Urinary bladder (tissue), 4 donors: Measurements from ENCODE around the gene GPRIN1. TPM values are rescaled to one million over a fixed set of nuclear protein-coding genes. Genes with fewer than 3 reads are reported as not detected.
"Not testable (repeated sequence)": the region's sequence is repeated elsewhere in the genome, so short reads cannot be mapped to it uniquely, and the experiment has no call there.

Experiments used
- DNase-seq: peaks from one replicate; pipeline ENCODE4 v3.0.0-alpha.2; 2015; ENCODE audit errors: extremely low spot score
- H3K27ac ChIP-seq: one replicate; pipeline ENCODE4 v1.5.1; 2013; ENCODE audit warnings: low read depth, mild to moderate bottlenecking, moderate library complexity
- H3K36me3 ChIP-seq: one replicate; pipeline ENCODE4 v1.6.1; 2013; ENCODE audit warnings: mild to moderate bottlenecking, moderate library complexity; ENCODE audit not compliant: insufficient read depth
- H3K4me1 ChIP-seq: one replicate; pipeline ENCODE4 v1.6.1; 2013; ENCODE audit warnings: mild to moderate bottlenecking, moderate library complexity; ENCODE audit not compliant: insufficient read depth
- H3K4me3 ChIP-seq: one replicate; pipeline ENCODE4 v1.5.1; 2013; ENCODE audit warnings: low read depth, low read length
- WGBS: extraction: QIAGEN DNeasy Blood & Tissue Kit; methylation state at CpG from one replicate; pipeline ENCODE4 v1.1.7; 2013; 5-methylcytosine and 5-hydroxymethylcytosine counted together
- polyA plus RNA-seq: library from polyadenylated mRNA; stranded (reverse); fragments of 200-250 nt; gene quantifications from one replicate; pipeline ENCODE4 v1.2.3, GENCODE V29; 2013
- total RNA-seq: library from RNA; depleted of rRNA; stranded (reverse); fragments of >200 nt; gene quantifications from one replicate; pipeline ENCODE4 v1.2.3, GENCODE V29; 2014
- donor health status: healthy with polysubstance abuse.
- donor health status: healthy.

The GPRIN1 gene
- total and polyA plus RNA-seq, 2 donors, result 0.42 to 1.3 TPM

DNA sequence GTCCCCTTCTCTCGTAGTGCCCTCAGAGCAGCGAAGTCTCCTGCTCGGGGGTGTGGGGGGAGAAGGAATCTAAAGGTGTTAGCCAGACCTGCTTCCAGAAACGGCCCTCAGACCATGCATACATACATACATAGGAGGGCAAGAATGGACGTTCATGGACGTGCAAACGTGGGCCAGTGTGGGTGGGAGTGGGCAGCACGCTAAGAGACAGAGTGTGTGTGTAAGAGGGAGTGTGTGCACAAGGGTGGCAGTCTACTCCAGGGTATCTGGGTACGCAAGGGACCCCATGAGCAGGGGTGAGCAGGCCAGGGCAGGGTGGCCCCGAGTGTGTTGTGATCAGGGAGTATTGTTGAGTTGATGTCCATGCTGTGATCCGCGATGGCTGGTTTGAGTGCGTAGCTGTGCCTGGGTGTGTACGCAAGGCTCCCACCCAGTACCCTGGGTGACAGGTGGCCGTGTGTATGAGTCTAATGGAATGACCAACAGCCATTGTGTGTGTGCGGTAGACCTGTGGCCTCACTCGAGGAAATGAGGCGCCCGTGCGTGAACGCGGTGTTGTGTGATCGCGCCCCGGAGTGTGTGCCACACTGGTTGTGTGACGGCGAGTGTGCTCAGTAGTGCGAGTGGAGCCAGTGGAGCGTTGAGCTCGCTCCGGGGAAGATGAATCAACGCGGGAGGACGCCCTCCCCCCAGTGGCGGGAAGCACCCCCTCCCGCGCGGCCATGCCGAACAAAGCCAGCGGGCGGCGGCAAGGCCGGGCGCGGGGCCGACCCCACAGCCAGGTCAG, 826 bp downstream of the GPRIN1 start:
- Histone ChIP-seq H3K36me3 (no peaks in the 10 kb centered on the region), H3K4me3 (peak overlapping the region; percentile 67), H3K4me1 (peaks cover 3% of the 10 kb centered on the region), H3K27ac (no peak overlapping the region)
- WGBS, result 28% methylated on average over 46 of the region's 46 CpGs
- no peak for DNase-seq

- no peaks in the 10 kb centered on the region for H3K36me3 ChIP-seq
- no peak for DNase-seq
- WGBS, result 90% methylated on average over 4 of the region's 4 CpGs
- H3K27ac ChIP-seq, result no peak overlapping the region
- peaks cover 3% of the 10 kb centered on the region for H3K4me1 ChIP-seq
- no peak overlapping the region for H3K4me3 ChIP-seq
Observed at GRCh38 chr5:176608142-176608705, 1.7 kb downstream of the GPRIN1 start.

GRCh38 chr5:176606875-176607274, 3.1 kb downstream of the GPRIN1 start:
- 85% methylated on average over 3 of the region's 3 CpGs for WGBS

DNA sequence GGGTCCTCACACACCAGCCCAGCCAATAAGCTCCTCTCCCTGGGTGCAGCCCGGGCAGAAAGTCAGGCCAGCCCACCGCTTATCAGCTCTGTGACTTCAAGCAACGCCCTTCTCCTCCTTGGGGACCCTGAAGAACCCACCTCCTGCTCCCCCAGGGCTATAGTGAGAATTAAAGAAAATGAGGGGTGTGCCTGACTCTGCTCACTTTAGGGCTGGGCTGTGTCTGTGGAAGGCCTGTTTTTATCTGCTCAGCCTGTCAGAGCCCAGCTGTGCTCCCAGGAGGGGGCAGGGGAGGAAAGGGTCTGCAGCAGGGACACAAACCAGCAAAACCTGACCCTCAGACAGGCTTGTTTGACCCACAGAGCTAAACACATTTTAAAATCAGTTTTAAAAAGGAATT, 3.9 kb downstream of the GPRIN1 start:
- DNase-seq, result no peak
- Histone ChIP-seq H3K27ac (no peak overlapping the region), H3K4me3 (no peak overlapping the region), H3K4me1 (peaks cover 3% of the 10 kb centered on the region), H3K36me3 (no peaks in the 10 kb centered on the region)
- WGBS, result 48% methylated on average over 3 of the region's 3 CpGs

More at GRCh38 chr5:176606875-176607274, 3.1 kb downstream of the GPRIN1 start:
- no peak for DNase-seq
- H3K27ac ChIP-seq, result no peak overlapping the region
- H3K36me3 ChIP-seq, result no peaks in the 10 kb centered on the region
- H3K4me1 ChIP-seq, result peaks cover 3% of the 10 kb centered on the region
- H3K4me3 ChIP-seq, result no peak overlapping the region

DNA sequence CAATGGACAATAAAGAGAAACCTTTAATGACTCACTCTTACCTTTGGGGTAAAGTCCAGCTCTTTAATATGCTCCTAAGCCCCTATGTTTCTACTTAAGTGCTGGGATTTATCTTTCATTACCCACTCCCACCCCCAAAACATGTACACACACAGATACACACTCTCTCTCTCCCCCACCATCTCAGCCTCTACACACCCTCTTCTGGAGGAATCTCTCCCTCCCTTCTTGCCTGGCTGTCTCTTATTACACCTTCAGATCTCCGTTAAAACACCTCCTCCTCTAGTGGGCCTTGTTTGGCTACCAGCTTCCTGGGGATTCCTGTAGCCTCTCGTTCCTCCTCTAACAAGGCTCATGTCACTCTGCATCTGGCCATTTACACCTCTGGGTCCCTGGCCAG, 6.9 kb downstream of the GPRIN1 start:
- Histone ChIP-seq H3K4me1 (no peaks in the 10 kb centered on the region), H3K27ac (no peak overlapping the region), H3K4me3 (no peak overlapping the region), H3K36me3 (no peaks in the 10 kb centered on the region)
- DNase-seq, result no peak
- WGBS, result 12% methylated on average over 2 of the region's 2 CpGs

- Histone ChIP-seq H3K4me3 (no peak overlapping the region), H3K36me3 (no peaks in the 10 kb centered on the region), H3K27ac (no peak overlapping the region), H3K4me1 (no peaks in the 10 kb centered on the region)
- 65% methylated on average over 12 of the region's 12 CpGs for WGBS
- no peak for DNase-seq
Observed at GRCh38 chr5:176601901-176602482, 8.0 kb downstream of the GPRIN1 start.

GRCh38 chr5:176599749-176600430, 10.1 kb downstream of the GPRIN1 start:
- not testable (repeated sequence) for H3K4me3 ChIP-seq, H3K27ac ChIP-seq, H3K4me1 ChIP-seq, DNase-seq, H3K36me3 ChIP-seq
- WGBS, result 88% methylated on average over 19 of the region's 19 CpGs

DNA sequence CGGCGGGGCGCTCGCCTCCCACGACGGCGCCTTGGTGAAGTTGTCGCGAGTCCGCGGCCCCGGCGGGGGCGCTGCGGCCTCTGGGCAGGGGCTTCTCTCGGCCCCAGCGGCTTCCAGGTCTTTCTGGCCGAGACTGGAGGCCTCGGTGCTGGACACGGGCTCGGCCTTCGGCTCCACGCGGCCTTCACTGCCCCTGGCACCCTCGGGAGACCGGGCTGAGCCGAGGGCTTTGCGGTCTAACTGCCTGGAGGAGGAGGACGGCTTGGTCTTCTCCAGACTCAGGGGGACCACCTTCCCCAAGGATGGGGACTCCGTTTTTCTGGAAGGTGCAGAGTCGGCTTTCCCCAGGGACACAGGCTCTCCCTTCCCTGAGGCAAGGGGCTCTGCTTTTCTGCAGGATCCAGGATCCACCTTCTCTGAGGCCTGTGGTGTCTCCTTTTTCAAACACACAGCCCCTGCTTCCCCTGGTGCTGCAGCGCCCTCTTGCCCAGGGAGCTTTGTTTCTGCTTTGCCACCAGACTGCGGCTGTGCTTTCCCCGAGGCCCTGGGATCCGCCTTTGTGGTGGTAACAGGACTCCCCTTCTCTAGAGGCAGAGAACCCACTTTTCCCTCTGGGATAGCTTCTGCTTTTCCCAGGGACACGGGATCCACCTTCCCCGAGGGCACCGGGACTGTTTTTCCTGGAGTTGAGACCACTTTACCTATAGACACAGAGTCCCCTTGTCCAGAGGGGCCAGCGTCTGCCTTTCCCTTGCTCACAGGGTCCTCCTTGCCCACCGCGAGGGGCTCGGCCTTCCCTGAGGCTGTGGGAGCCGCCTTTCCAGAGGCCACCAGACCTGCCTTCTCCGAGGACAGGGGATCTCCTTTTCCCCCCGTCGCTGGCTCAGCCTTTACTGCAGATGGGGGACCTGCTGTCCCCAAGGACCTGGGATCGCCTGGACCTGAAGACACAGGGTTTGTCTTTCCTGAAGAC, 12.3 kb downstream of the GPRIN1 start:
- WGBS, result 59% methylated on average over 47 of the region's 47 CpGs
- Histone ChIP-seq H3K4me3 (peak overlapping the region; percentile 19), H3K4me1 (no peaks in the 10 kb centered on the region), H3K27ac (no peak overlapping the region), H3K36me3 (no peaks in the 10 kb centered on the region)
- no peak for DNase-seq

- no peaks in the 10 kb centered on the region for H3K36me3 ChIP-seq
- no peaks in the 10 kb centered on the region for H3K4me1 ChIP-seq
- no peak overlapping the region for H3K27ac ChIP-seq
- DNase-seq, result no peak
- WGBS, result 4% methylated on average over 98 of the region's 98 CpGs
- peak overlapping the region; percentile 19 for H3K4me3 ChIP-seq
Observed at GRCh38 chr5:176596689-176597416, 13.1 kb downstream of the GPRIN1 start.

DNA sequence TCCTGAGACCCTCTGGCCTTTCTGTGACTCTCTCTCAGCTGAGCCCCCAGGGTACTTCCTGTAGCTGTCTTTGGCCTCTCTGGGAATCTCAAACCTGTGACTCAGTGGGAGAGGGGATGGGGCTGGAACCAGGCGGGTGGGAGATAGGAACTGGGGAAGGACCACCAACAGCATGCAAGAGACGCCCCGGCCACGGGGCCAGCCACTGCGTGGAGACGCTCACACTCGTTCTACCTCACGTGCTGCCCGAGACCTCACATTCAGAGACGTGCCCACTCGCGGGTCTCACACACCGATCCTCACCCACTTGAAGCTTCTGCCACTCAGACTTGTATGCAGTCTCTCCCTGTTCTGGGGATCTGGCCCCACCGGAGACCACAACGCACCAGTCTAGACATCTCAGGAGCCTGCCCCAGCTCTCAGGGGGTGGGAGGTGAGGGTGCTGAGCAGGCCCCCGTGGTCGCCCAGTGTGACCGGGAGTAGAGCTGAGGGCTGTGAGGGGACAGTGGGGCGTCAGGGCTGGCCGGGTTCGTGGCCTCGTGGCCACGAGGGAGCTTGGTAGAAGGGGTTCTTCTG, 13.8 kb downstream of the GPRIN1 start:
- no peak for DNase-seq
- Histone ChIP-seq H3K4me1 (no peaks in the 10 kb centered on the region), H3K4me3 (no peak overlapping the region), H3K36me3 (no peaks in the 10 kb centered on the region), H3K27ac (no peak overlapping the region)
- 84% methylated on average over 23 of the region's 23 CpGs for WGBS

DNA sequence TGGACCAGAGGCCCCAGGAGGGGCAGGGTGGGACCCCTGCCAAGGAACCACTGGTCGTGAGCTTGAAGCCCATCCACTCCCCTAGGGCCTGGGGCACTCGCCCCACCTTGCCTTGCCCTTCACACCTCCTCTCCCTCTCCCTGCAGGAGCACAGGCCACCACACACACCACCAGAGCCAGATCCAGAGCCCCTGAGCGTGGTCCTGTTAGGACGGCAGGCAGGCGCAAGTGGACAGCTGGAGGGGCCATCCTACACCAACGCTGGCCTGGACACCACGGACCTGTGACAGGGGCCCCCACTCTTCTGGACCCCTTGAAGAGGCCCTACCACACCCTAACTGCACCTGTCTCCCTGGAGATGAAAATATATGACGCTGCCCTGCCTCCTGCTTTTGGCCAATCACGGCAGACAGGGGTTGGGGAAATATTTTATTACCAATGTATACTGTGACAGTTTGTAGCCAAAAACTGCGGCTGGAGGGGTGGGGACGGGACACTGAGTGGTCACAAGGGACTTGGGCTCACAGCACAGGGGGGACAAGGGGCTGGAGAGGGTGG, 14.5 kb downstream of the GPRIN1 start:
- no peak for DNase-seq
- no peaks in the 10 kb centered on the region for H3K4me1 ChIP-seq
- H3K27ac ChIP-seq, result no peak overlapping the region
- no peak overlapping the region for H3K4me3 ChIP-seq
- 77% methylated on average over 11 of the region's 11 CpGs for WGBS
- no peaks in the 10 kb centered on the region for H3K36me3 ChIP-seq

DNA sequence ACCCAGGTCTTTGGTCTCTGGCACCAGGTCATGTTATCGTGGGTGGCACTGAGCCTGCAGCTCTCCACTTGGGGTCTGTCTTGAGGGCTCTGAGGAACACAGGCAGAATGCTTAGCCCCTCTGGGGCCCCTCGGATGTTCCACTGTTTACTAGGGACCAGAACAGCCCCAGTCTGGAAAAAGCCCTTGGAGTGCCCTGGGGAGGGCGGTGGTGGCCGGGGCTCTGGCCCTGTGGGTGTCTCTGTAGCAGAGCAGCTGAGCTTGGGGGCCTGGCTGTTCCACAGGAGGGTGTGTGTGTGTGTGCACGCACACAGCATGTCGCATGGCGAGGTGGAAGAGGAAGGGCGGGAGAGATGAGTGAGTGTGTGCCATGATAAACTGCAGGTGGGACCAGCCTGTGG, 15.4 kb downstream of the GPRIN1 start:
- no peak for DNase-seq
- 81% methylated on average over 8 of the region's 8 CpGs for WGBS
- H3K36me3 ChIP-seq, result no peaks in the 10 kb centered on the region
- H3K4me3 ChIP-seq, result no peak overlapping the region
- no peak overlapping the region for H3K27ac ChIP-seq
- no peaks in the 10 kb centered on the region for H3K4me1 ChIP-seq
